Measurements from ENCODE around the gene BAIAP2.
"Not testable (repeated sequence)": the region's sequence is repeated elsewhere in the genome, so short reads cannot be mapped to it uniquely, and the experiment has no call there.

BAIAP2 gene

GRCh38 chr17:81073967-81074839, 39.3 kb downstream of the BAIAP2 start:
- no peak overlapping the region for H3K27ac ChIP-seq
- no peak overlapping the region for H3K4me3 ChIP-seq
- no peak for DNase-seq (ENCODE audit: low spot score)
- no peak for TF ChIP-seq CTCF (IDR thresholded peaks at IDR 0.05)

GRCh38 chr17:81074875-81075274, 39.9 kb downstream of the BAIAP2 start:
- DNase-seq (ENCODE audit: low spot score): no peak
- Histone ChIP-seq H3K27ac (no peak overlapping the region), H3K4me3 (no peak overlapping the region)
- TF ChIP-seq CTCF (IDR thresholded peaks at IDR 0.05): no peak

DNA sequence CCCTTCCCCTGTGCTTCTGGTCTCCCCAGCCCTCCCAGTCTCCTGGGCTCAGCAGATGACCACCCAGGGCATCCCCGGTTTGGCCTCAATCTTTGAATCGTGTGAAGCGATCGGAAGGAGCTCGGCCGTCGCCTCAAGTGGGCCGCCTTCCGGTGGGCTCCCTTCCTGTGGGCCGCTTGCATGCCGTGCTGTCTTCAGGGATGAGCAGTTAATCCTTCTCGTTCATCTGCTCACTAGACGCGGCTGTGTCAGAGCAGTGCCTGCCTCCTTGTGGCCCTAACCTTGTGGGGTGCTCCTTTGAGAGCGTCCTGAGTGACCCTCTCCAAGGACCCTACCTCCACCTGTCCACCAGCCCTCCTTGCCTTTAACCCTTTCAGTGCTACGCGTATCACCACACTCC, 40.4 kb downstream of the BAIAP2 start:
- no peak overlapping the region for H3K27ac ChIP-seq
- TF ChIP-seq CTCF (IDR thresholded peaks at IDR 0.05): no peak
- DNase-seq (ENCODE audit: low spot score): no peak
- H3K4me3 ChIP-seq: no peak overlapping the region

GRCh38 chr17:81076141-81076679, 41.3 kb downstream of the BAIAP2 start:
- no peak for TF ChIP-seq CTCF (IDR thresholded peaks at IDR 0.05)
- no peak for DNase-seq (ENCODE audit: low spot score)
- no peak overlapping the region for H3K4me3 ChIP-seq
- no peak overlapping the region for H3K27ac ChIP-seq

GRCh38 chr17:81078026-81078913, 43.3 kb downstream of the BAIAP2 start:
- H3K27ac ChIP-seq; H3K4me3 ChIP-seq; DNase-seq (ENCODE audit: low spot score): not testable (repeated sequence)

- H3K4me3 ChIP-seq: no peak overlapping the region
- no peak for TF ChIP-seq CTCF (IDR thresholded peaks at IDR 0.05)
- DNase-seq (ENCODE audit: low spot score): no peak
- no peak overlapping the region for H3K27ac ChIP-seq
These were observed 45.1 kb downstream of the BAIAP2 start for GRCh38 chr17:81080019-81080418.

Data from coronary artery (tissue), 2 donors.